ENCODE data around the gene MAP3K4. TPM values are rescaled to one million over a fixed set of nuclear protein-coding genes. Genes with fewer than 3 reads are reported as not detected.

The MAP3K4 gene
- polyA plus RNA-seq, 1 donor from 2014 or later, result 31.0 TPM

GRCh38 chr6:161141173-161141572, 149.6 kb downstream of the MAP3K4 start:
- no peak overlapping the region for H3K4me2 ChIP-seq (ENCODE audit: low read length)
- no peaks in the 10 kb centered on the region for H3K79me2 ChIP-seq (replicated peaks; ENCODE audit: insufficient read depth, low read length)
- H3K9me2 ChIP-seq (ENCODE audit: insufficient read depth, low read length), result no peaks in the 10 kb centered on the region
- no peak overlapping the region for H3K9ac ChIP-seq (ENCODE audit: low read length)
- peaks cover 8% of the 10 kb centered on the region for H3K36me3 ChIP-seq (ENCODE audit: insufficient read depth, low read length)
- no peak overlapping the region for H3K4me3 ChIP-seq (ENCODE audit: low read length)
- no peaks in the 10 kb centered on the region for H3K27me3 ChIP-seq (ENCODE audit: insufficient read depth, low read depth, low read length)
- no peaks in the 10 kb centered on the region for H3K9me3 ChIP-seq (ENCODE audit: low read length)
- TF ChIP-seq EP300 (conservative IDR thresholded peaks at IDR 0.05; ENCODE audit: poor library complexity, severe bottlenecking) (no peak), CTCF (IDR thresholded peaks at IDR 0.05; ENCODE audit: poor library complexity, severe bottlenecking) (no peak), TAF1 (IDR thresholded peaks at IDR 0.05; ENCODE audit: low read depth) (no peak), REST (IDR thresholded peaks at IDR 0.05; ENCODE audit: borderline replicate concordance) (no peak), RAD21 (conservative IDR thresholded peaks at IDR 0.05) (no peak), MXI1 (conservative IDR thresholded peaks at IDR 0.05; ENCODE audit: poor library complexity, severe bottlenecking) (no peak), POLR2AphosphoS5 (IDR thresholded peaks at IDR 0.05) (no peak), SMC3 (conservative IDR thresholded peaks at IDR 0.05; ENCODE audit: poor library complexity) (no peak), EZH2 (IDR thresholded peaks at IDR 0.05; ENCODE audit: borderline replicate concordance, insufficient read depth, low read length, poor library complexity, severe bottlenecking) (no peak)
- H3K27ac ChIP-seq (ENCODE audit: low read length), result no peak overlapping the region
- H3F3A ChIP-seq (ENCODE audit: insufficient read depth, low read length, poor library complexity, severe bottlenecking), result no peaks in the 10 kb centered on the region
- no peaks in the 10 kb centered on the region for H4K20me1 ChIP-seq (ENCODE audit: insufficient read depth)
- H2AFZ ChIP-seq (ENCODE audit: low read depth, low read length), result no peak overlapping the region

GRCh38 chr6:161142957-161143296, 151.4 kb downstream of the MAP3K4 start:
- TF ChIP-seq CTCF (IDR thresholded peaks at IDR 0.05; ENCODE audit: poor library complexity, severe bottlenecking), result no peak
- Histone ChIP-seq H3K36me3 (ENCODE audit: insufficient read depth, low read length) (peaks cover 4% of the 10 kb centered on the region), H3K4me3 (ENCODE audit: low read length) (no peak overlapping the region), H3K27ac (ENCODE audit: low read length) (no peak overlapping the region), H3K4me2 (ENCODE audit: low read length) (no peak overlapping the region), H3K9me3 (ENCODE audit: low read length) (no peaks in the 10 kb centered on the region), H4K20me1 (ENCODE audit: insufficient read depth) (no peaks in the 10 kb centered on the region), H3K27me3 (ENCODE audit: insufficient read depth, low read depth, low read length) (no peaks in the 10 kb centered on the region), H3K79me2 (replicated peaks; ENCODE audit: insufficient read depth, low read length) (no peaks in the 10 kb centered on the region), H3K9me2 (ENCODE audit: insufficient read depth, low read length) (no peaks in the 10 kb centered on the region), H3K9ac (ENCODE audit: low read length) (no peak overlapping the region), H3F3A (ENCODE audit: insufficient read depth, low read length, poor library complexity, severe bottlenecking) (no peaks in the 10 kb centered on the region), H2AFZ (ENCODE audit: low read depth, low read length) (no peak overlapping the region)
